Measurements from ENCODE around the gene WFDC12.
A peak's percentile ranks its signal among the peaks of the same experiment; 100 is the strongest.

Gene WFDC12

GRCh38 chr20:45138561-45139300, 14.5 kb upstream of the WFDC12 start:
- DNase-seq (ENCODE audit: low read depth): no peak
- TF ChIP-seq CTCF (IDR thresholded peaks at IDR 0.05; ENCODE audit: control insufficient read depth, insufficient read depth, low read depth, low read length, missing control alignments): peak; percentile 67

GRCh38 chr20:45136911-45137310, 12.6 kb upstream of the WFDC12 start:
- no peak for TF ChIP-seq CTCF (IDR thresholded peaks at IDR 0.05; ENCODE audit: control insufficient read depth, insufficient read depth, low read depth, low read length, missing control alignments)
- H3K4me3 ChIP-seq (ENCODE audit: control insufficient read depth, low read depth, low read length): no peak overlapping the region
- no peak for DNase-seq (ENCODE audit: low read depth)

More at GRCh38 chr20:45138561-45139300, 14.5 kb upstream of the WFDC12 start:
- H3K4me3 ChIP-seq (ENCODE audit: control insufficient read depth, low read depth, low read length): no peak overlapping the region

GRCh38 chr20:45128099-45128498, 3.8 kb upstream of the WFDC12 start:
- DNase-seq (ENCODE audit: low read depth): no peak
- no peak overlapping the region for H3K4me3 ChIP-seq (ENCODE audit: control insufficient read depth, low read depth, low read length)
- no peak for TF ChIP-seq CTCF (IDR thresholded peaks at IDR 0.05; ENCODE audit: control insufficient read depth, insufficient read depth, low read depth, low read length, missing control alignments)

- no peak overlapping the region for H3K4me3 ChIP-seq (ENCODE audit: control insufficient read depth, low read depth, low read length)
- TF ChIP-seq CTCF (IDR thresholded peaks at IDR 0.05; ENCODE audit: control insufficient read depth, insufficient read depth, low read depth, low read length, missing control alignments): no peak
- DNase-seq (ENCODE audit: low read depth): no peak
Observed at GRCh38 chr20:45121388-45121787, 2.9 kb downstream of the WFDC12 start.

GRCh38 chr20:45119556-45120266, 4.6 kb downstream of the WFDC12 start:
- TF ChIP-seq CTCF (IDR thresholded peaks at IDR 0.05; ENCODE audit: control insufficient read depth, insufficient read depth, low read depth, low read length, missing control alignments): no peak
- no peak overlapping the region for H3K4me3 ChIP-seq (ENCODE audit: control insufficient read depth, low read depth, low read length)
- DNase-seq (ENCODE audit: low read depth): no peak

- H3K4me3 ChIP-seq (ENCODE audit: control insufficient read depth, low read depth, low read length): no peak overlapping the region
- TF ChIP-seq CTCF (IDR thresholded peaks at IDR 0.05; ENCODE audit: control insufficient read depth, insufficient read depth, low read depth, low read length, missing control alignments): no peak
- no peak for DNase-seq (ENCODE audit: low read depth)
Observed at GRCh38 chr20:45118028-45118427, 6.2 kb downstream of the WFDC12 start.
